HG03575 (cell line): Measurements from ENCODE around the gene PPARA.

ENCODE experiments used
- ATAC-seq: cut with Tn5 transposase; IDR thresholded peaks from one replicate; pipeline ENCODE4 v1.9.1; 2021; ENCODE audit not compliant: unreplicated experiment, insufficient number of reproducible peaks, low FRiP score; ENCODE audit errors: extremely low read depth

The PPARA gene

GRCh38 chr22:46159212-46159611 lies 8.9 kb downstream of the PPARA start:
- no peak for ATAC-seq

GRCh38 chr22:46159777-46160176 lies 9.5 kb downstream of the PPARA start:
- ATAC-seq, result no peak

- no peak for ATAC-seq
Observed at GRCh38 chr22:46162285-46162684, 12.0 kb downstream of the PPARA start.

- ATAC-seq, result no peak
Observed at GRCh38 chr22:46162771-46163556, 12.6 kb downstream of the PPARA start.

- ATAC-seq, result no peak
Observed at GRCh38 chr22:46163557-46163888, 13.2 kb downstream of the PPARA start.

- ATAC-seq, result no peak
Observed at GRCh38 chr22:46165977-46166376, 15.7 kb downstream of the PPARA start.

- no peak for ATAC-seq
Observed at GRCh38 chr22:46169628-46170027, 19.3 kb downstream of the PPARA start.

GRCh38 chr22:46171940-46172339 lies 21.6 kb downstream of the PPARA start:
- no peak for ATAC-seq

GRCh38 chr22:46172522-46173110 lies 22.3 kb downstream of the PPARA start:
- no peak for ATAC-seq

GRCh38 chr22:46173152-46173551 lies 22.8 kb downstream of the PPARA start:
- ATAC-seq, result no peak

- ATAC-seq, result no peak
Observed at GRCh38 chr22:46175631-46176030, 25.3 kb downstream of the PPARA start.

- no peak for ATAC-seq
Observed at GRCh38 chr22:46176508-46177003, 26.2 kb downstream of the PPARA start.

GRCh38 chr22:46178755-46179505 lies 28.6 kb downstream of the PPARA start:
- no peak for ATAC-seq

GRCh38 chr22:46179748-46180147 lies 29.4 kb downstream of the PPARA start:
- ATAC-seq, result no peak

GRCh38 chr22:46180370-46181137 lies 30.2 kb downstream of the PPARA start:
- ATAC-seq, result no peak

GRCh38 chr22:46183733-46184132 lies 33.4 kb downstream of the PPARA start:
- no peak for ATAC-seq

- no peak for ATAC-seq
Observed at GRCh38 chr22:46185283-46185682, 35.0 kb downstream of the PPARA start.

GRCh38 chr22:46187862-46188261 lies 37.5 kb downstream of the PPARA start:
- no peak for ATAC-seq

- ATAC-seq, result no peak
Observed at GRCh38 chr22:46192210-46192993, 42.1 kb downstream of the PPARA start.
